HG03469 (cell line): ENCODE measurements around the gene ENDOV.

Experiments used
- ATAC-seq: cut with Tn5 transposase; IDR thresholded peaks from one replicate; pipeline ENCODE4 v1.9.1; 2021; ENCODE audit warnings: mild to moderate bottlenecking, moderate library complexity, moderate number of reproducible peaks; ENCODE audit not compliant: unreplicated experiment

ENDOV gene

DNA sequence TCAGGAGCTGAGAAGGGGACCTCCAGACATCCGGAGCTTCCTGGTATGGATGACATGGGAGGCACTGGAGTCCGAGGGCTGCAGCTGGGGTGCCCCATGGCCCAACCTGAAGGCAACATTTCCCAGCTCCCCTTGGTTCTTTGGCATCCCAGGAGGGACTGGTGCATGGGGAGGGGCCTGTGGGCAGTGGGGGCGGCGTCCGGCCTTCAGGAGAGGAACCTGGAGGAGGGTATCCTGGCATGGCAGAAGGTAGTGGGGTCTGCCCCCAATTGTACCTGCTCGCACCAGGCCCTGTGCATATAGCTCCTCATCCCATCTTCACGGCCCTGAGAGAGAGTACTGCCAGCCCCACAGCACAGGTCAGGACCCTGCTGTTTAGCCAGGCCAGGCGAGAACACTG, 49.5 kb downstream of the ENDOV start:
- ATAC-seq: no peak

DNA sequence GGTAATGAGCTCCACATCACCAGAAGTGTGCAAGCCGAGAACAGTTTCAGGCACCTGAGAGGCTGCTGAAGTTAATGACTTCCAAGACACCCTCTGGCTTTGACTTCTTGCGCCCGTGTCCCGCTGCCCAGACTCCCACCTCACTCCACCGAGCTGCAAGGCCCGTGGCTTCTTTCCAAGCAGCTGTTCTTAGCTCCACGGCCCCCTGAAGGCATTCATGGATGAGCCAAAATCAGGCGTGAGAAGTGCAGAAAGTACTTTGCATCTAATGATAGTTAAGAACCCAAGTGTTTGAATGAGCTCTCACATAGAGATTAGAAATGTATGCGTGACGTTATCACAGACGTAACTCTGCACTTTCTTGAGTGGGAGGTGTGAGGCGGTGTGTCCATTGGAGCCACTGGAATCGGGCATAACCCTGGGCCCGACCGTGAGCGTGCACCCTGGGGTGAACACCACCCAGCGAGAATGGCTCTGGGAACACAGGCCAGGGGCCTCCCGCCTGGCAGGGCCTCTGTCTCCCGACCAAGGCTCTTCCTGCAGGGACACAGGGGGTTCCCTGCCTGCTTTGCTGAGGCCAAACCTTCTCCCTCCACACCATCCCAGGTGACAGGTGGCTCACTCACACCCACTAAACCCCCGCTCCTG, 50.5 kb downstream of the ENDOV start:
- no peak for ATAC-seq

DNA sequence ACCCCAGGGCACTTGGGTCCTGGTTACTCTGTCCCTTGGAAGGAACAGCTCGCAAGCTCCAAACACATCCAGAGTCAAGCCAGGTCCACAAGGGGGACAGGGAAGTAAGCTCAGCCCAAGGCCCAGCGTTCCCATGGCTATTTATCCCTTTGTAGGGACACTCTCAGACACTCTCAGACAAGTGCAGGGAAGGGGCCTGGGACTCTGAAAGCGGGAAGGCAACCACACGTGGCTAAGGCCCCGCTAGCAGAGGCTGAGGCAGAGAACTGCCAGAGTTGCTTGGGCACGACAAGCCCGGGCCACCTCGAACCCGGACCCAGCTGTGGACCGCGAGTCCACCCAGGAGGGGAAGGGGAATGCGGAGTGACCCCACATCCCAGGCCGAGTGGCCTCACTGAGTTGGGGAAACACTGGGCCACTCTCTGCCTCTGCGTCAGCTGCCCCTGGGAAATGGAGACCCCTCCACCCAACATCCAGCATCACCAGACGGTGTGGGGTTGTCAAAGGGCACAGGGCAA, 51.3 kb downstream of the ENDOV start:
- no peak for ATAC-seq

DNA sequence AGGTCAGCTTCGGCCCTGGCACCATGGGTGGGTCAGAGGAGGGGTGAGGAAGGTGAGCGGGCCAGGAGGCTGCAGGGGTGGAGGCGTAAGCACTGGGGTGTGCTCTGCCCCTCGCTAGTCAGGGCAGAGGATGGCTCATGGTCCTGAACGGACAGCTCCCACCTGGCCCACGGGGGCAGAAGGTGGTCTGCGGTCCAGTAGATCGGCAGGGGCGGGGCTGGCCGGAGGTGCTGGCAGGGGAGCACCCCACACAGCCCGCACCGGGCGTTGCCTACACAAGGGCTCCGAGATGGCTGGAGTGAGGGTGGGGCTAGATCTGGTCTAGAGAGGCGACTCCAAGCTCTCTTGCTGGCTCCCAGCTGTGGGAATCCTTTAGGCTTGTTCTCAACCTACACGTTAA, 53.3 kb downstream of the ENDOV start:
- no peak for ATAC-seq

DNA sequence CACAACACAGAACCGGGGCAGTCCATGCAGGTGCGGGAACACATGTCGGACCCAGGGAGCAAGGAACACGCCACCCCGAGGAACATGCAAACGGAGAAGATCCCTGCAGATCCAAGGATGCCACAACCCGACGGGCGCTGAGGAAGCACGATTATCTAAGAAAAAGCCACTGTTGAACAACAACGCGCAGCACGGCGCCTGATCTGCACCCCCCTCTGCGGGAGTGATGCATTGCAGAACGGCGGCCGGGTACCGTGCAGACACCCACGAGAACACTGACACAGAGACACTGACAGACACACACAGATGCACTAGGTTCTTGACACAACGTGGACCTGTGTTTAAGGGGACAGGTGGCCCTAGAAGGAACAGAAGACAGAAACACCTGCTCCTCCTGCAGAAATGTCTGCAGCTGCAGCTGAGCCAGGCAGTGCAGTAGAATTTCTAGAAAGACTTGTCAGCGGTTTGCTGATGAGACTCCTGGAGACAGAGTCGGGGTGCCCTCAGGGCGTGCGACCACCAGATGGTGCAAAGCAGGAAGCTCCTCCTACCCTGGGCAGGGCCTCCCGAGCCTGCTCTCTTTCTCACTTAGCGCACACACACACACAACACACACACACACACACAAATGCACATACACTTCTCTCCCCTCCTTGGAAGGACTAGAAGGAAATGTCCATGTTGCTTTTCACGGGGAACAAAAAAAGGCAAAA, 54.0 kb downstream of the ENDOV start:
- ATAC-seq: no peak

DNA sequence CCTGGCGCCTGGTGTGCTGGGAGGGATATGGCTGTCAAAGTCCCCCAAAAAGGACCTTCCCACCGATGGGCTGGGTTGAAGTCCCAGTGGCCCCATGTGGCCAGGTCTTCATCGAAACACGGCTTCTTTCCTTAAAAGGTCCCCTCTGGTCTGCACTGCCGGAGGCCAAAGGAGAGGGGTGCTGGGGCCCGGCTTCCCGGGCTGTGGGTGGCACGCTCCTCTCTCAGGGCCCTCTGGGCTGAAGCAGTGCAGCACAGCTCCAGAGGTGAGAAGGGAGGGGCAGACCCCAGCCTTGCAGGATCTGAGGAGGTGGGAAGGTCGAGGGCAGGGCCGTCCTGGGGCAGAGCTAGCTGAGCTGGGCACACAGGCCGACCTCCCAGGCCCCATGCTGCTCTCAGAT, 54.7 kb downstream of the ENDOV start:
- no peak for ATAC-seq

DNA sequence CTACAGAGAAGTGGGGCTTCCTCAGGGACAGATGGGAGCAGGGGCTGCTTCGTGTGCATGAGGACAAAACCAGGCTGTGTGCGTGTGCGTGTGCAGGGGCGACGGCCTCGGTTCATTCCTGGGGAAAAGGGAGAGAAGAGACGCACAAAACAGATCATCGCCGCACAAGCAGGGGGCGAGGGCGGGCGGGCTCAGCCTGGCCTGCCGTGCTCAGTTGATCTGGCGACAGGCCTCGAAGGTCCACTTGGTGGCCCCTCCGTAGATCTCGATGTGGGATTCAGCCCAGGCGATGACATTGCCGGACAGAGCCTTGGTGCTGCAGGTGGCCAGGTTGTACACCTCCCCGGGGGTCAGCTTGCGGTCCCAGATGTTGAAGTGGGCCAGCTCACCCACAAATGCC, 55.6 kb downstream of the ENDOV start:
- no peak for ATAC-seq

DNA sequence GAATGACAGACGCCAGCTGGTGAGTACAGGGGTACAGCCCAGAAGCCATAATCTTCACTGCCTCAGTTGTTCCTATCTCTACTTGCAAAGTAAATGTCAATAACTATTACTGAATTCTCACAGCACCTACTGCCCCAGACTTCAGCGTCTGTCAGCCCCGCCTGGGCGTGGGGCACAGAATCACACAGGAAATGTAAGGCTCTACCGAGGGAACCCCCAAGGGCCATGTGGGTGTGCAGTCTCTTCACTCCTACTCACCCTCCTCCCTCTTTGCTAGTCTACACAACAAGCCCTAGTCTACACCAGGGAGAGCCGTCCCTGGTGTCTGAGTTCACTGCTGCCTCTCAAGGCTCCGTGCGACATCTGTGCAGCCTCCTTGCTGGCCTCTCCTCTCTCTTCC, 57.0 kb downstream of the ENDOV start:
- ATAC-seq: no peak

DNA sequence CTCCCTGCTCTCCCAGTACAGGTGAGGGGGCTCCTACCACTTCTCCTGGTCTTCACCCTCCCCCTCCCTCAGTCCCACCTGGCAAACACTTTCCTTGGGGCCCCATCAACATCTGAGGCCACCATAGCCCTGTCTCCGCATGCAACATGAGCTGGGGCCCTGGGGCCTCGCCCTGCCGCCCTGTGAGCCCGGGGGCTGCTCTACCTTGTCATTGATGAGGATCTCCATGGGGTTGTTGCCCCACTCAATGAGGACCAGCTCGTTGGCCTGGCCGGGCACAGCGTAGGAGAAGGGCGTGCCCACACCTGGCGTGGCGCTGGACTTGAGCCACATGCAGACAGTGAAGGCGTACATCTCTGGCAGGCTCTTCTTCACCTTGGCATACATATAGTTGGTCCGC, 58.0 kb downstream of the ENDOV start:
- ATAC-seq: no peak

DNA sequence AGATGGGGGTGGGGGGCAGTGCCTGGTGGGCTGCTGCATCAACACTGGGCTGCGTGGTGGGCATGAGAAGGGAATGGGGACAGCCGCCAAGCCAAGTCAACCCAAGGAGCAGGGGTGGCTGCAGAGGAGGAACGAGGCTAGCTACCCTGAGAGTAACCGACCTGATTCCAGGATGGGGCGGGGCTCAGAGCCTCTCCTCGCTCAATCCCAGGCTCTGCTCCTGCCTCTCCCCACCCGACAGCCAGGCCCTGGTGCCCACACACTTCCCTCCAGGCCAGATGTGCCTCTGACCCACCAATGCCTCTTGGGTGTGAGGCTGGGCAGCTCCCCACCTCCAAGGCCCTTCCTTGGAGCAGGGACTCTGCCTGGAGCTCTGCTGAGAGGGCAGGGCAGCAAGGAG, 58.7 kb downstream of the ENDOV start:
- ATAC-seq: no peak

DNA sequence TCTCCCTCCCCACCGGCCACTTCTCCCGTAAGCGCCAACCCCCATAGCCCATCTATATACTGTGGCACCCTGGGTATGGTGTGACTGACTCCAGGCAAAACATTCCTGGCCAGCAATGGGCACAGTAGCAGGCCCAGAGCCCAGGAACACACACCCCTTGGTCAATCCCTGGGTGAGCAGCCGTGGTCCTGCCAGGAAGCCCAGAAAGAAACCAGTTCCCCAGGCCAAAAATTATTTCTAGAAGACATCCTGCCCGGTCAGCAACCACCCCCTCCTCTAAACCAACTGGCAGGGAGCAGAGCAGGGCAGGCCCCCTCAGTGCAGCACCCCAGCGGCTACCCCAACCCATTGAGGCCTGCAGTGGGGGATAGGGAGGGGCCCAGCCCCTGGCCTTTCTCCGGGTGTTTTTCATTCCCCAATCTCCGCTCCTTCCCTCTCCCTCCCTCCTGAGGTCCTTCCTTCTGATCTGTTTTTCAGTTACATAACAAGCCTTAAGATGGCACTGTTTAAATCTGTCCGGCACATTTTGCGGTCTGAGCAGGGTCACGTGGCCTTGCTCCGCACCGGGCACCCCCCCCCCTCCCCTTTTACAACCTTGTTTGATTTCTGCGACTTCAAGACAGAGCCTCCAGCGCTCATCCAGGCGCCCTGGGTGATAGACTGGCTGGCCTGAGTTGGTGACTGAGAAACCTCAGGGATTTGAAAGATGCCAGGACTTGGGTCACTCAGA, 59.4 kb downstream of the ENDOV start:
- ATAC-seq: no peak

DNA sequence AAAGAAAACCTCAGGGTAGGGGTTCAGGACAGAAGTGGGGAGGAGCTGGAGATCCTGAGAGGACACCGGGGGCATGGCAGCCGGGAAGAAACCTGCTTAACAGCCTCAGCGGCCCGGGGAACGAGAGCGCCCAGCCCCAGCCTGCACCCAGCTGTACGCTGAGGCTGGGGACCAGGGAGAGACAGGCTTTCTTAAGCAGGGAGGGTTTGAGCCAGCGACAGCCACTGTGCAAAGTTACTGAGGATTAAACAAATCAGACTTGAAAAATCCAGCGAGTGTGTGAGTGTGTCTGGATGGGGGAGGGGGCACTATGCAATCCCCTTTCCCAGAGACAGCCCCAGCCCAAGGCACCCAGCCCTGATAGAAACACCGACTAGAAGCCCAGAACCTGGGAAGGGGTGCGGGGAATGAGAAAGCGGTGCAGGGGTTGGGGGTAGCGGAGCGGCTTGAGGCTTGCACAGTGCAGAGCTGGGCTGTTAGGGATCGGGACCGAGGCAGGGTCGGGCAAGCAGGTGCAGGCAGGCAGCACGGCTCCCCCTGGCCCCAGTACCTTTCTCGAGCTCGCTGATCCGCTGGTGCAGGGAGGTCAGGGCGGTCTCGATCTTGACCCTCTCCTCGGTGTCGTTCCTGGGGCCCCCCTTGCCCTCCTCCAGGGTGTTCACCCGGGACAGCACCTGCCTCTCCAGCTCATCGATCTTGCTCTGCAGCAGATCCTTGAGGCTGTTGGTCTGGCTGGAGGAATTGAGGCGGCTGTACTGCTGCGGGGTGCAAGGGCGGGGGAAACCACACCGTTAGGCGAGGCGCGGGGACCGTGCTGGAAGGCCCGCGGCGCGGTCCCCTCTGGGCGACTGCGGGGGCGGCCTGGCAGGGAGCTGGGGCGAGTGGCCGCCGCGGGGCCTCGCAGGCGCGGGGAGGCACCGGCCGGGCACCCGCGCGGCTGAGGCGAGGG, 60.3 kb downstream of the ENDOV start:
- ATAC-seq: no peak

DNA sequence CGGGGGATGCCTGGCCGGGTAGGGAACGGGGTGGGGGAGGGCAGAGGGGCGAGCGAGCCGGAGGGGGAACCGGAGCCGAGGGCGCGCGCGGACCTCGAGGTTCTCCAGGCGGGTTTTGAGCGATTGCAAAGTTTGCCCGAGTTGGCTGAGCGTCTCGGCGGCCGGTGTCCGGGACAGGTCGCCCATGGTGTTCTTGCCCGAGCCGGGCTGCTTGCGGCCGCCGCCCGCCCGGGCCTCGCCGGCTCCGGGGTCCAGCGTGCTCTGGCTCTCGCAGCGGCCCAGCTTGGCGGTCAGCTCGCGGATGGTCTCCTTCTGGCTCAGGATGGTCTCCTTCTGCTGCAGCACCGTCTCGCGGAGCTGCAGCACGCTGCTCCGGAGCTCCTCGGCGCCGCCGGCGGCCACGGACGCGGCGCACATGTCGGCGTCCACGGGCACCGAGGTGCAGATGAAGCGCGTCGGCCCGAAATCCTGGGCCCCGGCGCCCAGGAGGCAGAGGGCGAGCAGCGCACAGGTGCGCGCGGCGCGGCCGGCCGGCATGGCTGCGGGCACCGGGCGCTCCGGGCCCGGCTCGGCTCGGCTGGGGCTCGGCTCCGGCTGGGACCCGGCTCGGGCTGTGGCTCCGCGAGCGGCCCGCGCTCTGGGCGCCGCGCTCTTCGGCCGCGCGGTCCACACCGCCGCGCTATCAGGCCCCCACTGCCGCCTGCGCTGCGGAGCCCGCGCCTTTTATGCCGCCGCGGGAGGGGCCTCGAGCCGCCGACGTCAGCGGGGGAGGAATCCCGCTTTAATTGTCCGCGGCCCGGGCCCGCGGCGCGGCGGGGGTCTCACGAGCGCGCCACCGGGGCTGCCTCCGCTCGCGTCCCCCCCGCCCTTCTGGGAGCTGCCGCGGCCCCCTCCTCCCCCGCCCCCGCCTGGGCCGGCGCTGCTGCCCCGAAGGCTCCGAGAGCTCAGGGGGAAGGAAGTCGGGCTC, 61.2 kb downstream of the ENDOV start, which contains the start of gene NPTX1:
Gene NPTX1 (minus strand): TSS at position 698 of the 967 bp plus-strand sequence. CDS start 161 bp downstream, at position 537.
- ATAC-seq: no peak

DNA sequence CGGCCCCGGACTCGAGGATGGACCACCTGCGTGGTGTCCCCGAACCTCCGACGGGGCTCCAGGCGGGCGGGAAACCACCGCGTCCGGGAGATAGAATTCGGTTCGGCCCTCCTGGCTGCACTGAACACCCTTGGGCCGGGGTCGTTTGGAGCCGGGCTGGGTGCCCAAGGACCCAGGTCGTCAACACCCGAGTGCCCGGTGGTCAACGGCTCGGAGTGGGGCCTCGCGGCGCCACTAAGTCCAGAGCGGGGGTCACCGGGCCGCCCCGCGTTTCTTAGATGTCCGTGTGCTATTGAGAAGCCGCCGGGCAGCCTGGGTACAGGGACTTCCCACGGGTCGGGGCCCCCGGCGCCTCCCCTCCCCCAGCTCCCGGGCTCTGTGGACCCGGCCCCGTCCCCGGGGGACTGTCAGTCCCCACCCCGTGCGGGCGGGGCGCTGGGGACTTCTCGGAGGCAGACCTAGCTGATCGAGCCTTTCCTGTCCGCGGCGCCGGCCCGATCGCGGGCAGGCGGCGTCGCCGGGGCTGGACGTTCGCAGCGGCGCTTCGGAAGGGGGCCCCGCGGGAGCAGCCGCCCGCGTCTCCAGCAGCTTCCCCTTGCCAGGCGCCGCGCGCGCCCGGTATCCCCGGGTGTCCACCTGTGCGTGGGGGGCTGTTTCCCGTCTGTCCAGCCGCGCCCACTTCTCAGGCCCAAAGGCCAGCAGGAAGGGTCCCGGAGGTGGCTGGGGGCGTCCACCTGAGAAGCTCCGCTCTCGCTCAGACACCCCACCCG, 62.1 kb downstream of the ENDOV start:
- ATAC-seq: no peak

DNA sequence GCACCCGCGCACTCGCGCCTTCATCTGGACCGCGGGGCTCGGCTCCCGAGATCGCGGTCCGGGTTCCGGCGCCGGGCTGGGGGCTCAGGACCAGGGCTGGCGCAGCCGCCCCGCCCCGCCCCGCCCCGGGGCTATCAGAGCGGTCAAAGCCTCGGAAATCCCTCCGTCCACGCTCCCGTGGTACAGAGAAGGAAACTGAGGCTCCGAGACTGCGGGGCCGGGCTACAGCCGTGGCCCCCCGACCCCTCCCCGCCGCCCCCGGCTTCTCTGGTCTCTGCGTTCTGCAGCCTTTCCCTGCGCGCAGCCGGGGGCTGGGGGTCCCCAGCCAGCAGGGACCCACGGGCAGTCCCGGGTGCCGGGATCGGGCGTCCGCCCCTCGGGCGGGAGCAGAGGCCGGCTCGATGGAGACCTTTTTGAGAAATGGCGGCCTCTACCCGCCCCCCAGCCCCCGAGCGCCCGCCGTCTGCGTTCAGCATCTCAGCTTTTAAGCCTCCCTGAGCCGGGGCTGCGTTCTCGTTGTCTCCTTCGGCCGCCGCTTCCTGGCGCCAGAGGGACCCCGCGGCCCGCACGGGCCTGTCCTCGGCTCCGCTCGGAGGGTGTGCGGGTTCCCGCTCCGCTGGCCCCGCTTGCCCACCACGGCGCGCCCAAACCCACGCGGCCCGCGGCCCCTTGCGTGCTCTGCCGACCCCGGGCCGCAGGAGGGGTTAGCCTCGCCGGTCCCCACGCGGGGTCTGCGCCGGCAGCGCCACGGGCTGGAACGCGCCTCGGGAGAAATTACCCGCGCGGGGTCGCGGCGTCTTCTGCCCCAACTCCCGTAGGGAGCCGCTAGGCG, 62.9 kb downstream of the ENDOV start:
- ATAC-seq: no peak

DNA sequence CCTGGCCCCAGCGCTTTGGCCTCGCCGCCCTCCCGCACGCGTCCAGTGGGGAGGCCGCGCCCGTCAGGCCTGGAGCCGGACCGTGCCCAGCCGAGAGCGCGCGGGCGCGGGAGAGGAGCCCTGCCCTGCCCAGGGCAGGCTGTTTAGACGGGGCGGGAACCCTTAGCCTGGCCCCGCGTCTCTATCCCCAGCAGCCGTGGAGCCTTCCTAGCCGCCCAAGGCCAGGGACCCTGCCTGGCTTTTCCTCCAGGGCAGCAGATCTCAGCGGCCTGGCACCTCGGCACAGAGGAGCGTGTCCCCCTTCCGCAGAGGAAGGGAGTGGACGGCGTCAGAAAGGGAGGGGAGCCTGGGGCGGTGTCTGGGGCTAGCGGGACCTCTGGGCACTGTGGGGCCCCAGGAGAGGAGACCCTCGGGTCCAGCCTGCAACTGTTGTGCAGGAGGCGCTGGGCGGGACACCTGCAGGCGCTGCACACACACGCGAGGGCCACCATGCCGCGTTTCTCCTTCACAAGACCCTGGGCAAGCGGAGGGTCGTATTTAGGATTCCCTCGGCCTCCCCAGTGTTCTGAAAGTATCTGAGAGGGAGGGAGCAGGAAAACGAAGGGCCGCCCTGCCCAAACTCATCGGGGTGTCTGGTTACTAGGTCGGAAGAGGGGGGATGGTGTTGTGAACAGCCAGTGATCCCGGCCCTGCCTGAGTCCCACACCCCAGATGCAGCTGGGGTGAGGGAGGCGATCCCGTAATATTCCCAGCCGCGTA, 63.7 kb downstream of the ENDOV start:
- no peak for ATAC-seq

DNA sequence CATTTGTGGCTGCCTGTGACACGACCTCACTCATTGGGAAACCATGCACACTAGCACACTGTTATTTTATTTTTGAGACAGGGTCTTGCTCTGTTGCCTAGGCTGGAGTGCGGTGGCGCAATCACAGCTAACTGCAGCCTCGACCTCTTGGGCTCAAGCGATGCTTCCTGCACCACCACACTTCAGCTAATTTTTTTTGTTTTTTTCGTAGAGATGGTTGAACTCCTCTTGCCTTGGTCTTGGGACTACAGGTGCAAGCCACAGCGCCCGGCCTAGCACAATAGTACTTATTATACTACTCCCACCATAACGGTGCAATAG, 64.2 kb downstream of the ENDOV start:
- no peak for ATAC-seq
